ENCODE measurements around the gene MAN2A1.

MAN2A1 gene

DNA sequence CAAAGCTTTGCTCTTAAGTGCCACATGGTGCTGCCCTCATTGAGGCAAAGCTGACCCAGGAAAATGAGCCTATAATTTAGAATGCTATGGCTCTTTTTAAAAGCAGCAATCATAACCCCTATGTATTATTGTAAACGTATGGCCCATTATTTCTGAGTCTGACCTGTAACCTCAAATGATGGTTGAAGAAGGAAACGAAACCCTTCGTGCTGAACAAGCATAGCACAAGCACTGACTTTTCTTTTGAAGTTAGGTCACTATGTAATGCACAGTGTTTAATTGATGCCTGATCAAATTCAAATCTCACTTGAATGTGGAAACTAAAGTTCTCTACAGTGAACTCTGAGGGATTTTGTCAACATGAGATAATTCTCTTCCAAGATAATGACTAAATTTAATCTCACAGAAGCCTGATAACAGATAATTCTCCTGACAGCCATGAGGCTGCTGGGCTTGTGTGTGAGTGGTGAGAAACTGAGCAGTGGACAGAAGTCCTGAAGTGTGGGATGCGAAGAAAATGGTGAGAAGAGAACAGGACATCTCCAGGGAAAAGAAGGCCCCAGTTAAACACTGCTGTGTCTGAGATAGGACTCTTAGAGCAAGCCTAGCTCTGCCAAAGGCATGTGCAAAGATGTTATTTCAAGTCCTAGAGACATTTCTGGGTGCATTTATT is 226.9 kb downstream of the MAN2A1 start:
- no peak for DNase-seq
- intact Hi-C loops (cut with DNase I), result no loop called here

Measured in head of caudate nucleus (tissue), 42 donors.